ENCODE data around the gene CUL3.
"Not testable (repeated sequence)": the region's sequence is repeated elsewhere in the genome, so short reads cannot be mapped to it uniquely, and the experiment has no call there.

CUL3 gene

DNA sequence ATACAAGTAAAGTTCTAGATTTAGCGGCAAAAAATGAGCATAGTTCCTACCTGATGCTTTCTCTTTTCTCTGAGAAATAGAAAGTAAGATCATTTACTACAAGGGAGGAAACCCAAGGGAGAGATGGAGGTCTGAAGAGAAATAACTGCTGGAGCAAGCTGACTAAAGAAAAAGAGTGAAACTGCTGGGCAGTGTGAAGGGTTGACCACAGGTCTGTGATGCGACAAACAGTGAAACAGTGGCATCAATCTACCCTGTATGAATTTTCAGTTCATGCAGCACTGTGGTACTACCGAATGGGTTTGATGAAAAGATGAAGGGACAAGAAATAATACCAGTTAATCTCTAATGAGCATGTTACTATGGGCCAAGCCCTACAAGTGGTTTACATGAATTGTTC, 52.2 kb downstream of the CUL3 start:
- Histone ChIP-seq H3K4me1 (ENCODE audit: control insufficient read depth in 1 of 2, insufficient read depth in 2 of 2, low read length in 2 of 2) (peaks cover 0 to 4% of the 10 kb centered on the region in 2 donors), H3K27ac (ENCODE audit: low read length) (no peak overlapping the region), H3K27me3 (ENCODE audit: low read depth, low read length) (no peaks in the 10 kb centered on the region), H3K9me3 (ENCODE audit: control insufficient read depth in 1 of 2, low read length in 2 of 2) (no peaks in the 10 kb centered on the region), H3K36me3 (ENCODE audit: control insufficient read depth in 1 of 2, insufficient read depth in 2 of 2, low read length in 2 of 2) (peaks cover 0 to 6% of the 10 kb centered on the region in 2 donors), H3K4me3 (ENCODE audit: low read depth in 1 of 2, low read length in 2 of 2) (no peak overlapping the region)

- Histone ChIP-seq H3K4me1 (ENCODE audit: control insufficient read depth in 1 of 2, insufficient read depth in 2 of 2, low read length in 2 of 2) (peaks cover 0 to 4% of the 10 kb centered on the region in 2 donors), H3K9me3 (ENCODE audit: control insufficient read depth in 1 of 2, low read length in 2 of 2) (no peaks in the 10 kb centered on the region), H3K27me3 (ENCODE audit: low read depth, low read length) (no peaks in the 10 kb centered on the region), H3K27ac (ENCODE audit: low read length) (no peak overlapping the region), H3K4me3 (ENCODE audit: low read depth in 1 of 2, low read length in 2 of 2) (no peak overlapping the region), H3K36me3 (ENCODE audit: control insufficient read depth in 1 of 2, insufficient read depth in 2 of 2, low read length in 2 of 2) (peaks cover 0 to 6% of the 10 kb centered on the region in 2 donors)
Measured at GRCh38 chr2:224532441-224532840, 52.7 kb downstream of the CUL3 start.

- H3K4me1 ChIP-seq (ENCODE audit: control insufficient read depth in 1 of 2, insufficient read depth in 2 of 2, low read length in 2 of 2): peaks cover 17 to 22% of the 10 kb centered on the region in 2 donors
- no peak overlapping the region for H3K4me3 ChIP-seq (ENCODE audit: low read depth in 1 of 2, low read length in 2 of 2)
- no peaks in the 10 kb centered on the region for H3K27me3 ChIP-seq (ENCODE audit: low read depth, low read length)
- peaks cover 0 to 6% of the 10 kb centered on the region in 2 donors for H3K36me3 ChIP-seq (ENCODE audit: control insufficient read depth in 1 of 2, insufficient read depth in 2 of 2, low read length in 2 of 2)
- no peaks in the 10 kb centered on the region for H3K9me3 ChIP-seq (ENCODE audit: control insufficient read depth in 1 of 2, low read length in 2 of 2)
- no peak overlapping the region for H3K27ac ChIP-seq (ENCODE audit: low read length)
Measured at GRCh38 chr2:224528171-224528570, 57.0 kb downstream of the CUL3 start.

DNA sequence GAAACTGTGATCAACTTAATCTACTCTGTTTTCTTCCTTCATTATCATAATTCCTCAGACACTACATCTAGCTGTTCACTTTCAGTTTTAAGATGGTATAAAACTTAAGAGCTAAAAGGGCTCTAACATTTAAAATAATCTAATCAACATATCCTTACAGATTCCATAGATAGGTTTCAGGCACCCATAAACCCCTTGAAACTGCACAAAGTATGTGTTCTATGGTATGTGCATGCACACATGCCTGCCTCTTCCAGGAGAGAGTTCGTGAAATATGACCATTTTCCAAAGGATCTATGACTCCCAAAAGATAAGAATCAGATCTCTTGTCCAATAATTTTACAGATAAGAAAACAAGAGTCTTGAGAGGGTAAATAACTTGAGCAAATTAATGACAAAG, 59.4 kb downstream of the CUL3 start:
- no peaks in the 10 kb centered on the region for H3K9me3 ChIP-seq (ENCODE audit: control insufficient read depth in 1 of 2, low read length in 2 of 2)
- no peaks in the 10 kb centered on the region for H3K27me3 ChIP-seq (ENCODE audit: low read depth, low read length)
- H3K4me1 ChIP-seq (ENCODE audit: control insufficient read depth in 1 of 2, insufficient read depth in 2 of 2, low read length in 2 of 2): peaks cover 17 to 21% of the 10 kb centered on the region in 2 donors
- no peak overlapping the region for H3K27ac ChIP-seq (ENCODE audit: low read length)
- H3K36me3 ChIP-seq (ENCODE audit: control insufficient read depth in 1 of 2, insufficient read depth in 2 of 2, low read length in 2 of 2): no peaks in the 10 kb centered on the region
- H3K4me3 ChIP-seq (ENCODE audit: low read depth in 1 of 2, low read length in 2 of 2): no peak overlapping the region

DNA sequence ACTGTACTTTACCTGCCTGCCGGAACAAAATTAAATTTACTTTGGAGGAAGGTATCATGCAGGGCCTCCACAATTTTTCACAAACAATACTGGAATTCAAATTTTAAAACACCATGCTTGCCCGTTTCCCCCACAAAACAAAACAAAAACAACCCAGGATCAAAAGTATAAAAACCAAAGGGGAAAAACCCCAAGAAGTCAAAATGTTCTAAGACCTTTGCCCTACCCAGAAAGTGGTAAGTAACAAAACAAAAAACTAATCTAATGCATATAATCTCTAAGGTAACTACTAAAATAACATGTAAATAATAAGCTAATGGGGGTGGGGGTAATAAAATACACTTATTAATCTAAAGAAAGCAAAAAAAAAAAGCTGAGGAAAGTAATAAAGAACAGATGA, 60.5 kb downstream of the CUL3 start:
- peaks cover 22 to 31% of the 10 kb centered on the region in 2 donors for H3K4me1 ChIP-seq (ENCODE audit: control insufficient read depth in 1 of 2, insufficient read depth in 2 of 2, low read length in 2 of 2)
- H3K9me3 ChIP-seq (ENCODE audit: control insufficient read depth in 1 of 2, low read length in 2 of 2): no peaks in the 10 kb centered on the region
- no peak overlapping the region for H3K27ac ChIP-seq (ENCODE audit: low read length)
- no peak overlapping the region for H3K4me3 ChIP-seq (ENCODE audit: low read depth in 1 of 2, low read length in 2 of 2)
- H3K36me3 ChIP-seq (ENCODE audit: control insufficient read depth in 1 of 2, insufficient read depth in 2 of 2, low read length in 2 of 2): no peaks in the 10 kb centered on the region
- no peaks in the 10 kb centered on the region for H3K27me3 ChIP-seq (ENCODE audit: low read depth, low read length)

DNA sequence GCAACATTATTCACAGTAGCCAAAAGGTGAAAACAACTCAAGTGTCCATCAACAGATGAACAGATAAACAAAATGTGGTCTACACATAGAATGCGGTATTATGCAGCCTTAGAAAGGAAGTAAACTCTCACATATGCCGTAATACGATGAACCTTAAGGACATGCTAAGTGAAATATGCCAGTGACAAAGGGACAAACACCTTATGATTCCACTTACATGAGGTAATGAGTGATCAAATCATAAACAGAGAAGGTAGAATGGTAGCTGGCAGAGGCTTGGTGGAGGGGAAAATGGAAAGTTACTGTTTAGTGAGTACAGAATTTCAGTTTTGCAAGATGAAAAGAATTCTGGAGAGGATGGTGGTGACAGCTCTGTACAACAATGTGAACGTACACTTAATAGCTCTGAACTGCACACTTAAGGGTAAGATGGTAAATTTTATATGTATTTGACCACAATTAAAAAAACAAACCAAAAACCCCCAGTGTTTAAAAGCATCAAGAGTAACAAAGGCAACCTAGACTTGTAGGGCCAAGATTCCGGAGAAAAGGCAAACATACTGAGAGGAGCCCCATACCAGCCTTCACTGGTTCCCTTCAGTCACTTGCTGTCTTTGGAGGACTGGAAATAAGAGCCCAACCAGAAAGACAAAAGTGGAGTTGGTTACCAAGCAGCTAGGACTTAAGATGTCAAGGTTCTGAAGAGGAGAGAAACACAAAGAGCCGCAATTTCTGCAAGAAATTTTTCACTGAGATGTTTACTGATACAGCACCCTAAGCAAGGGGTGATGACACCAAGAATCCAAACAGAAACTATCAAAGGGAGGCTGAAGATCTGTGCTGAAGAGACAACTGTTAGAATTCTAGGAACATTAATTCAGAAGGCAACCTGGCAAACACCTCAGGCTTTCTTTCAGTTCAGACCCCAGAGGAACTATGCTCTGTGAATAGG, 61.3 kb downstream of the CUL3 start:
- H3K4me3 ChIP-seq (ENCODE audit: low read depth in 1 of 2, low read length in 2 of 2): no peak overlapping the region
- H3K36me3 ChIP-seq (ENCODE audit: control insufficient read depth in 1 of 2, insufficient read depth in 2 of 2, low read length in 2 of 2): no peaks in the 10 kb centered on the region
- H3K9me3 ChIP-seq (ENCODE audit: control insufficient read depth in 1 of 2, low read length in 2 of 2): no peaks in the 10 kb centered on the region
- H3K27ac ChIP-seq (ENCODE audit: low read length): no peak overlapping the region
- H3K27me3 ChIP-seq (ENCODE audit: low read depth, low read length): no peaks in the 10 kb centered on the region
- peaks cover 22 to 35% of the 10 kb centered on the region in 2 donors for H3K4me1 ChIP-seq (ENCODE audit: control insufficient read depth in 1 of 2, insufficient read depth in 2 of 2, low read length in 2 of 2)

DNA sequence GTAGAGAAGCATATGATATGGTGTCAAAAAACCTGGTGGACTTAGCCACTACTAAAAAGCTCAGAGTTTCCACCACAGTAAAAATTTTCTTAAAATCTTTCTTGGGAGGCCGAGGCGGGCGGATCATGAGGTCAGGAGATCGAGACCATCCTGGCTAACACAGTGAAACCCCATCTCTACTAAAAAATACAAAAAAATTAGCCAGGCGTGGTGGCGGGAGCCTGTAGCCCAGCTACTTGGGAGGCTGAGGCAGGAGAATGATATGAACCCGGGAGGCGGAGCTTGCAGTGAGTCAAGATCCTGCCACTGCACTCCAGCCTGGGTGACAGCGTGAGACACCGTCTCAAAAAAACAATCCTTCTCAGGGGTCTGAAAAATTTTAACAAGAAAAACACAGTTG, 62.7 kb downstream of the CUL3 start:
- not testable (repeated sequence) for H3K4me3 ChIP-seq (ENCODE audit: low read depth in 1 of 2, low read length in 2 of 2); H3K27me3 ChIP-seq (ENCODE audit: low read depth, low read length); H3K9me3 ChIP-seq (ENCODE audit: control insufficient read depth in 1 of 2, low read length in 2 of 2); H3K36me3 ChIP-seq (ENCODE audit: control insufficient read depth in 1 of 2, insufficient read depth in 2 of 2, low read length in 2 of 2); H3K27ac ChIP-seq (ENCODE audit: low read length)
- H3K4me1 ChIP-seq (ENCODE audit: control insufficient read depth in 1 of 2, insufficient read depth in 2 of 2, low read length in 2 of 2): peaks cover 26 to 45% of the 10 kb centered on the region in 2 donors

DNA sequence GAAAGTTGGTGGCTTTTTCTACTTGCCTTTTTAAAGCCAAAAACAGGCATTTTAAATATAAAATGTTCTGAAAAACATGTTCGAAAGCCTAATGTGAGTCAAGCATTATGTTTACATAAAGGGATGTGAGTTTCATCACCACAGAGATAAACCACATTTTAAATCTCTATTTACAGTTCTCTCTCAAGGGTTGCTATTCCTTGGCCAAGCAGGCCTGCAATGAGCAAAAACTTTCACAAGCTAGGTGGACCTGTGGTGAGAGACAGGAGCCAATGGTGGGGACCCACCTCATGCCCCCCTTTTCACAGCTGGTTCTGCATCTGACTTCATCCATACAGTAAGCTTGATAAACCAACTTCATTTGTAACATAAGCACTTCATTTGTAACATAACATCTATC, 65.1 kb downstream of the CUL3 start:
- Histone ChIP-seq H3K4me1 (ENCODE audit: control insufficient read depth in 1 of 2, insufficient read depth in 2 of 2, low read length in 2 of 2) (peaks cover 21 to 46% of the 10 kb centered on the region in 2 donors), H3K27me3 (ENCODE audit: low read depth, low read length) (no peaks in the 10 kb centered on the region), H3K4me3 (ENCODE audit: low read depth in 1 of 2, low read length in 2 of 2) (no peak overlapping the region), H3K27ac (ENCODE audit: low read length) (no peak overlapping the region), H3K36me3 (ENCODE audit: control insufficient read depth in 1 of 2, insufficient read depth in 2 of 2, low read length in 2 of 2) (no peaks in the 10 kb centered on the region), H3K9me3 (ENCODE audit: control insufficient read depth in 1 of 2, low read length in 2 of 2) (no peaks in the 10 kb centered on the region)

- Histone ChIP-seq H3K9me3 (ENCODE audit: control insufficient read depth in 1 of 2, low read length in 2 of 2) (no peaks in the 10 kb centered on the region), H3K4me1 (ENCODE audit: control insufficient read depth in 1 of 2, insufficient read depth in 2 of 2, low read length in 2 of 2) (peaks cover 10 to 36% of the 10 kb centered on the region in 2 donors)
Measured at GRCh38 chr2:224518806-224519580, 66.2 kb downstream of the CUL3 start.

GRCh38 chr2:224517963-224518362, 67.2 kb downstream of the CUL3 start:
- no peaks in the 10 kb centered on the region for H3K36me3 ChIP-seq (ENCODE audit: control insufficient read depth in 1 of 2, insufficient read depth in 2 of 2, low read length in 2 of 2)
- no peaks in the 10 kb centered on the region for H3K27me3 ChIP-seq (ENCODE audit: low read depth, low read length)
- no peak overlapping the region for H3K4me3 ChIP-seq (ENCODE audit: low read depth in 1 of 2, low read length in 2 of 2)
- no peak overlapping the region for H3K27ac ChIP-seq (ENCODE audit: low read length)
- peaks cover 9 to 30% of the 10 kb centered on the region in 2 donors for H3K4me1 ChIP-seq (ENCODE audit: control insufficient read depth in 1 of 2, insufficient read depth in 2 of 2, low read length in 2 of 2)
- H3K9me3 ChIP-seq (ENCODE audit: control insufficient read depth in 1 of 2, low read length in 2 of 2): no peaks in the 10 kb centered on the region

More at GRCh38 chr2:224518806-224519580, 66.2 kb downstream of the CUL3 start:
- no peak overlapping the region for H3K4me3 ChIP-seq (ENCODE audit: low read depth in 1 of 2, low read length in 2 of 2)
- no peaks in the 10 kb centered on the region for H3K27me3 ChIP-seq (ENCODE audit: low read depth, low read length)
- H3K36me3 ChIP-seq (ENCODE audit: control insufficient read depth in 1 of 2, insufficient read depth in 2 of 2, low read length in 2 of 2): no peaks in the 10 kb centered on the region
- no peak overlapping the region for H3K27ac ChIP-seq (ENCODE audit: low read length)

DNA sequence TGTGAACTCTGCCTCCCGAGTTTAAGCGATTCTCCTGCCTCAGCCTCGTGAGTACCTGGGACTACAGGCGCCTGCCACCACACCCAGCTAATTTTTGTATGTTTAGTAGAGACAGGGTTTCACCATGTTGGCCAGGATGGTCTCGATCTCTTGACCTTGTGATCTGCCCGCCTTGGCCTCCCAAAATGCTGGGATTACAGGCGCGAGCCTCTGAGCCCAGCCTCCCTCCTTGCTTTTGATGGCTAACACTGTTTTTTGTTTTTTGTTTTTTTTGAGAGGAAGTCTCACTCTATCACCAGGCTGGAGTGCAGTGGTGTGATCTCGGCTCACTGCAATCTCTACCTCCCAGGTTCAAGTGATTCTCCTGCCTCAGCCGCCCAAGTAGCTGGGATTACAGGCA, 68.8 kb downstream of the CUL3 start:
- H3K9me3 ChIP-seq (ENCODE audit: control insufficient read depth in 1 of 2, low read length in 2 of 2); H3K36me3 ChIP-seq (ENCODE audit: control insufficient read depth in 1 of 2, insufficient read depth in 2 of 2, low read length in 2 of 2); H3K27me3 ChIP-seq (ENCODE audit: low read depth, low read length); H3K27ac ChIP-seq (ENCODE audit: low read length); H3K4me3 ChIP-seq (ENCODE audit: low read depth in 1 of 2, low read length in 2 of 2): not testable (repeated sequence)
- peaks cover 9 to 30% of the 10 kb centered on the region in 2 donors for H3K4me1 ChIP-seq (ENCODE audit: control insufficient read depth in 1 of 2, insufficient read depth in 2 of 2, low read length in 2 of 2)

Measured in muscle layer of duodenum (tissue), 2 donors.